GM12878 (cell line): ENCODE results near the gene RASGRF2. TPM values are rescaled to one million over a fixed set of nuclear protein-coding genes. Genes with fewer than 3 reads are reported as not detected.

ENCODE experiments used
- ATAC-seq: fragments of 200-7000 bp; cut with Tn5 transposase; 3 replicates; pipeline ENCODE4 v1.9.1; 2020; ENCODE audit warnings: mild to moderate bottlenecking, moderate library complexity
- BruUV-seq: library from RNA; stranded (reverse); fragments of 400-500 nt; replicated peaks from 2 replicates; lab custom pipeline; 2021; lab: Mats Ljungman, UMichigan
- CTCF ChIA-PET: fragments of 300-600 bp; sonication (Branson Sonifier 250); formaldehyde crosslinking; extraction: SDS; loops from one replicate; lab custom pipeline; 2021; ENCODE audit warnings: inconsistent platforms; lab: Yijun Ruan, JAX
- POLR2A ChIA-PET: fragments of 350-600 bp; formaldehyde crosslinking; extraction: SDS; loops from one replicate; lab custom pipeline; 2021; ENCODE audit warnings: inconsistent platforms; lab: Charles Lee
- RAD21 ChIA-PET: fragments of 300-600 bp; sonication (Branson Sonifier 250); formaldehyde crosslinking; loops from one replicate; lab custom pipeline; 2023; ENCODE audit warnings: antibody characterized with exemption; ENCODE audit not compliant: unreplicated experiment; lab: Charles Lee
- SMC1A ChIA-PET: fragments of 300-600 bp; sonication (Branson Sonifier 250); formaldehyde crosslinking; loops from one replicate; lab custom pipeline; 2023; ENCODE audit not compliant: unreplicated experiment, uncharacterized antibody; lab: Charles Lee
- DNase-seq: peaks from one replicate; pipeline ENCODE4 v3.0.0-alpha.2; 2011; ENCODE audit warnings: low read depth, low spot score
- FAIRE-seq: peaks from 3 replicates; lab custom pipeline; 2011; peaks lifted over from hg19 to GRCh38; lab: Jason Lieb, UNC
- H2AFZ ChIP-seq: 2 replicates; pipeline ENCODE4 v1.6.0; 2011; ENCODE audit warnings: low read depth, low read length, control low read depth; ENCODE audit not compliant: control insufficient read depth
- H3K27ac ChIP-seq: 2 replicates; pipeline ENCODE4 v1.5.1; 2011; ENCODE audit warnings: control low read depth; ENCODE audit not compliant: control insufficient read depth, insufficient read depth
- H3K27me3 ChIP-seq, 2 experiments: replicated peaks in 1 of 2; 2 replicates each; pipeline versions ENCODE4 v1.6.0 to v1.6.1; 2011; ENCODE audit warnings: low read length in 1 of 2; ENCODE audit not compliant: control insufficient read depth in 2 of 2, insufficient read depth in 2 of 2
- H3K36me3 ChIP-seq, 2 experiments: 2 replicates each; pipeline ENCODE4 v1.5.1; 2011; ENCODE audit warnings: low read length in 1 of 2; ENCODE audit not compliant: control insufficient read depth in 2 of 2, insufficient read depth in 2 of 2
- H3K4me1 ChIP-seq: 2 replicates; pipeline ENCODE4 v1.6.1; 2011; ENCODE audit warnings: mild to moderate bottlenecking, low read length, moderate library complexity, mixed read lengths; ENCODE audit not compliant: control insufficient read depth, insufficient read depth
- H3K4me2 ChIP-seq: 2 replicates; pipeline ENCODE4 v1.6.0; 2011; ENCODE audit warnings: control low read depth; ENCODE audit not compliant: control insufficient read depth, insufficient read depth
- H3K4me3 ChIP-seq: fragments of 200-600 bp; sonication (generic); 2 replicates; pipeline ENCODE4 v1.5.1; 2016
- H3K79me2 ChIP-seq: 2 replicates; pipeline ENCODE4 v1.6.0; 2011; ENCODE audit warnings: low read length; ENCODE audit not compliant: control insufficient read depth, insufficient read depth
- H3K9ac ChIP-seq: 2 replicates; pipeline ENCODE4 v1.8.0; 2011; ENCODE audit warnings: low read length, control low read depth, mixed read lengths; ENCODE audit not compliant: control insufficient read depth, insufficient read depth
- H3K9me3 ChIP-seq: replicated peaks from 3 replicates; pipeline ENCODE4 v1.5.1; 2011; ENCODE audit warnings: mild to moderate bottlenecking, low read length; ENCODE audit not compliant: control insufficient read depth, insufficient read depth
- H4K20me1 ChIP-seq: 2 replicates; pipeline ENCODE4 v1.6.0; 2011; ENCODE audit not compliant: control insufficient read depth, insufficient read depth
- ATF3 ChIP-seq: IDR thresholded peaks from 2 replicates; pipeline ENCODE4 v1.6.1; 2011; ENCODE audit warnings: low read depth, mild to moderate bottlenecking, low read length, moderate library complexity, borderline replicate concordance; ENCODE audit errors: extremely low read depth
- EGR1 ChIP-seq, 2 experiments: IDR thresholded peaks; 1 replicate in 1 of 2; 2 replicates in 1 of 2; pipeline ENCODE4 v1.6.1; 2011 to 2012; ENCODE audit warnings: low read depth in 2 of 2, low read length in 2 of 2, borderline replicate concordance in 1 of 2, mild to moderate bottlenecking in 1 of 2, moderate library complexity in 1 of 2
- MTA2 ChIP-seq: fragments of 450-650 bp; IDR thresholded peaks from 2 replicates; pipeline ENCODE4 v1.6.1; 2016; ENCODE audit warnings: low read depth, mild to moderate bottlenecking, moderate library complexity
- NFYB ChIP-seq: IDR thresholded peaks from 2 replicates; pipeline ENCODE4 v1.6.1; 2011; ENCODE audit warnings: low read depth, mild to moderate bottlenecking, low read length, improper control_type of control experiment, moderate library complexity; ENCODE audit not compliant: insufficient read depth
- SMAD5 ChIP-seq: IDR thresholded peaks from 2 replicates; pipeline ENCODE4 v1.6.1; 2016; ENCODE audit warnings: antibody characterized with exemption, low read depth
- TCF7 ChIP-seq: IDR thresholded peaks from 2 replicates; pipeline ENCODE4 v1.6.1; 2014; ENCODE audit warnings: antibody characterized with exemption, borderline replicate concordance
- ZNF24 ChIP-seq: fragments of 450-650 bp; IDR thresholded peaks from 2 replicates; pipeline ENCODE4 v1.6.1; 2017; ENCODE audit warnings: antibody characterized with exemption, mild to moderate bottlenecking
- ZNF384 ChIP-seq: IDR thresholded peaks from 2 replicates; pipeline ENCODE4 v1.6.1; 2012; ENCODE audit warnings: low read depth, mild to moderate bottlenecking, low read length, improper control_type of control experiment, borderline replicate concordance
- WGBS: methylation state at CpG from one replicate; pipeline ENCODE4 v1.1.6; 2016; ENCODE audit warnings: low lambda C conversion rate; ENCODE audit not compliant: insufficient replicate concordance, insufficient coverage; ENCODE audit errors: missing lambda C conversion rate; 5-methylcytosine and 5-hydroxymethylcytosine counted together
- in situ Hi-C: fragments of 300-500 bp; cut with MboI; formaldehyde crosslinking; loops from 9 replicates; pipeline ENCODE4 v1.14.3; 2018; ENCODE audit warnings: mixed read lengths
- intact Hi-C: fragments of 100-400 bp; cut with micrococcal nuclease; formaldehyde crosslinking; loops from one replicate; pipeline ENCODE4 v1.14.2; 2022; ENCODE audit not compliant: unreplicated experiment
- polyA plus RNA-seq, 11 experiments: library from polyadenylated mRNA; depleted of rRNA in 4 of 11; unstranded in 6 of 11; stranded (reverse) in 5 of 11; fragments of >200 nt; fragmentation: Nextera tagmentation in 4 of 11; fragmentation: Illumina TruSeq in 1 of 11; extraction: Ambion mirVana in 4 of 11; extraction: Trizol in 1 of 11; gene quantifications; 1 replicate in 1 of 11; 2 replicates in 10 of 11; pipeline versions ENCODE4 v1.2.1 to v1.2.3, GENCODE V29; 2011 to 2016; ENCODE audit warnings: inconsistent platforms in 2 of 11, missing spikeins in 2 of 11, low read depth in 1 of 11
- total RNA-seq, 4 experiments: library from RNA; depleted of rRNA in 3 of 4; stranded (reverse); fragments of >200 nt in 3 of 4; fragmentation: Illumina TruSeq in 1 of 4; extraction: Trizol in 1 of 4; gene quantifications; 2 replicates each; pipeline versions ENCODE4 v1.2.1 to v1.2.3, GENCODE V29; 2013 to 2021
- TF ChIP-seq, protein P1 (sequence below): fragments of 450-650 bp; IDR thresholded peaks from 2 replicates; pipeline ENCODE4 v1.6.1; 2018; ENCODE audit warnings: mild to moderate bottlenecking, low read depth, moderate library complexity; ENCODE audit not compliant: partially characterized antibody
- TF ChIP-seq, protein P2 (sequence below): fragments of 450-650 bp; IDR thresholded peaks from 2 replicates; pipeline ENCODE4 v1.6.1; 2017; ENCODE audit warnings: borderline replicate concordance

Gene RASGRF2
- total and polyA plus RNA-seq, 10 of the 15 experiments (the other 5 are each of a cell fraction or from before 2014, with no cell fraction given), result 0.05 to 0.24 (median 0.07) TPM

GRCh38 chr5:81058121-81058520, 98.0 kb downstream of the RASGRF2 start (continued):
- TF ChIP-seq, protein P1, sequence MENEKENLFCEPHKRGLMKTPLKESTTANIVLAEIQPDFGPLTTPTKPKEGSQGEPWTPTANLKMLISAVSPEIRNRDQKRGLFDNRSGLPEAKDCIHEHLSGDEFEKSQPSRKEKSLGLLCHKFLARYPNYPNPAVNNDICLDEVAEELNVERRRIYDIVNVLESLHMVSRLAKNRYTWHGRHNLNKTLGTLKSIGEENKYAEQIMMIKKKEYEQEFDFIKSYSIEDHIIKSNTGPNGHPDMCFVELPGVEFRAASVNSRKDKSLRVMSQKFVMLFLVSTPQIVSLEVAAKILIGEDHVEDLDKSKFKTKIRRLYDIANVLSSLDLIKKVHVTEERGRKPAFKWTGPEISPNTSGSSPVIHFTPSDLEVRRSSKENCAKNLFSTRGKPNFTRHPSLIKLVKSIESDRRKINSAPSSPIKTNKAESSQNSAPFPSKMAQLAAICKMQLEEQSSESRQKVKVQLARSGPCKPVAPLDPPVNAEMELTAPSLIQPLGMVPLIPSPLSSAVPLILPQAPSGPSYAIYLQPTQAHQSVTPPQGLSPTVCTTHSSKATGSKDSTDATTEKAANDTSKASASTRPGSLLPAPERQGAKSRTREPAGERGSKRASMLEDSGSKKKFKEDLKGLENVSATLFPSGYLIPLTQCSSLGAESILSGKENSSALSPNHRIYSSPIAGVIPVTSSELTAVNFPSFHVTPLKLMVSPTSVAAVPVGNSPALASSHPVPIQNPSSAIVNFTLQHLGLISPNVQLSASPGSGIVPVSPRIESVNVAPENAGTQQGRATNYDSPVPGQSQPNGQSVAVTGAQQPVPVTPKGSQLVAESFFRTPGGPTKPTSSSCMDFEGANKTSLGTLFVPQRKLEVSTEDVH, result no peak
- TF ChIP-seq MTA2, result no peak
- no peak for TF ChIP-seq ATF3
- no peak for TF ChIP-seq EGR1 (IDR thresholded peaks at IDR 0.05; ENCODE audit: borderline replicate concordance in 1 of 2, low read depth in 2 of 2, low read length in 2 of 2)
- TF ChIP-seq NFYB, result no peak
- TF ChIP-seq, protein P2, sequence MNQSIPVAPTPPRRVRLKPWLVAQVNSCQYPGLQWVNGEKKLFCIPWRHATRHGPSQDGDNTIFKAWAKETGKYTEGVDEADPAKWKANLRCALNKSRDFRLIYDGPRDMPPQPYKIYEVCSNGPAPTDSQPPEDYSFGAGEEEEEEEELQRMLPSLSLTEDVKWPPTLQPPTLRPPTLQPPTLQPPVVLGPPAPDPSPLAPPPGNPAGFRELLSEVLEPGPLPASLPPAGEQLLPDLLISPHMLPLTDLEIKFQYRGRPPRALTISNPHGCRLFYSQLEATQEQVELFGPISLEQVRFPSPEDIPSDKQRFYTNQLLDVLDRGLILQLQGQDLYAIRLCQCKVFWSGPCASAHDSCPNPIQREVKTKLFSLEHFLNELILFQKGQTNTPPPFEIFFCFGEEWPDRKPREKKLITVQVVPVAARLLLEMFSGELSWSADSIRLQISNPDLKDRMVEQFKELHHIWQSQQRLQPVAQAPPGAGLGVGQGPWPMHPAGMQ, result no peak
- no peak for TF ChIP-seq TCF7

- ChIA-PET CTCF (interaction anchor here (0.8 to 1.6 kb wide), 2 partner anchors 43 kb away, joined by 3 to 4 read pairs; no protein-coding TSS in a partner anchor), POLR2A (no interaction called here), RAD21 (no interaction called here), SMC1A (no interaction called here)
- Histone ChIP-seq H3K4me3 (no peak overlapping the region), H3K27ac (no peak overlapping the region), H3K9me3 (no peaks in the 10 kb centered on the region), H3K36me3 (no peaks in the 10 kb centered on the region), H3K4me2 (no peak overlapping the region), H3K79me2 (no peaks in the 10 kb centered on the region), H4K20me1 (no peaks in the 10 kb centered on the region), H2AFZ (no peak overlapping the region), H3K9ac (no peak overlapping the region), H3K27me3 (0 out of 4 replicates have a peak, but pooled peaks cover 0 to 2% of the 10 kb centered on the region in 2 experiments), H3K4me1 (no peaks in the 10 kb centered on the region)
- no TSS peak for BruUV-seq
- no peak for FAIRE-seq
- no peak for TF ChIP-seq ZNF24
- TF ChIP-seq ZNF384, result no peak
- TF ChIP-seq SMAD5, result no peak
- 24% methylated on average over 3 of the region's 3 CpGs for WGBS
- DNase-seq, result no peak
- in situ Hi-C loops, result no loop called here
- no peak for ATAC-seq
- intact Hi-C loops, result no loop called here
Measured at GRCh38 chr5:81065492-81065891, 105.3 kb downstream of the RASGRF2 start.
